Smooth muscle cell of the pulmonary artery (primary cell): ENCODE data around the gene KRTAP2-1. TPM values are rescaled to one million over a fixed set of nuclear protein-coding genes. Genes with fewer than 3 reads are reported as not detected.

Source experiments
- total RNA-seq: library from RNA; depleted of rRNA; stranded (reverse); fragments of >200 nt; gene quantifications from 2 replicates; pipeline ENCODE4 v1.2.3, GENCODE V29; 2014

Gene KRTAP2-1, protein sequence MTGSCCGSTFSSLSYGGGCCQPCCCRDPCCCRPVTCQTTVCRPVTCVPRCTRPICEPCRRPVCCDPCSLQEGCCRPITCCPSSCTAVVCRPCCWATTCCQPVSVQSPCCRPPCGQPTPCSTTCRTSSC
- not detected in 2 replicates for total RNA-seq

DNA sequence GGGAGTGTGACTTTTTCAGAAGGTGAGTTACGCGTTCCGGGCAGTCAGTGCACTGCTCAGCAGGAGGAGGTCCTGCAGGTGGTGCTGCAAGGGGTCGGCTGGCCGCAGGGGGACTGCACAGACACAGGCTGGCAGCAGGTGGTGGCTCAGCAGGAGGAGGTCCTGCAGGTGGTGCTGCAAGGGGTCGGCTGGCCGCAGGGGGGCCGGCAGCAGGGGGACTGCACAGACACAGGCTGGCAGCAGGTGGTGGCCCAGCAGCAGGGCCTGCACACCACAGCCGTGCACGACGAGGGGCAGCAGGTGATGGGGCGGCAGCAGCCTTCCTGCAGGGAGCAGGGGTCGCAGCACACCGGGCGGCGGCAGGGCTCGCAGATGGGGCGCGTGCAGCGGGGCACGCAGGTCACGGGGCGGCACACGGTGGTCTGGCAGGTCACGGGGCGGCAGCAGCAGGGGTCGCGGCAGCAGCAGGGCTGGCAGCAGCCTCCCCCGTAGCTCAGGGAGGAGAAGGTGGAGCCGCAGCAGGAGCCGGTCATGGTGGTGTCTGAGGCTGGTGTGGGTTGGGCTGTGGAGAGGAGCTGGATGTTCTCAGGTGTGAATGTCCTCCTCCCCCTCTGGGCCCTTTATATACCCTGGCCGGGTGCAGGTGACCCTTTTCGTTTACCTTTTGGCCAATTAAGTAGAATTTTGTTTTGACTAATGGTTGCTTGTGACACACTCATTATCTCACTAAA, at the start of gene KRTAP2-1:
TSS of gene KRTAP2-1 (minus strand) at position 582 of the 731 bp plus-strand sequence. CDS start at position 533, 49 bp downstream.

DNA sequence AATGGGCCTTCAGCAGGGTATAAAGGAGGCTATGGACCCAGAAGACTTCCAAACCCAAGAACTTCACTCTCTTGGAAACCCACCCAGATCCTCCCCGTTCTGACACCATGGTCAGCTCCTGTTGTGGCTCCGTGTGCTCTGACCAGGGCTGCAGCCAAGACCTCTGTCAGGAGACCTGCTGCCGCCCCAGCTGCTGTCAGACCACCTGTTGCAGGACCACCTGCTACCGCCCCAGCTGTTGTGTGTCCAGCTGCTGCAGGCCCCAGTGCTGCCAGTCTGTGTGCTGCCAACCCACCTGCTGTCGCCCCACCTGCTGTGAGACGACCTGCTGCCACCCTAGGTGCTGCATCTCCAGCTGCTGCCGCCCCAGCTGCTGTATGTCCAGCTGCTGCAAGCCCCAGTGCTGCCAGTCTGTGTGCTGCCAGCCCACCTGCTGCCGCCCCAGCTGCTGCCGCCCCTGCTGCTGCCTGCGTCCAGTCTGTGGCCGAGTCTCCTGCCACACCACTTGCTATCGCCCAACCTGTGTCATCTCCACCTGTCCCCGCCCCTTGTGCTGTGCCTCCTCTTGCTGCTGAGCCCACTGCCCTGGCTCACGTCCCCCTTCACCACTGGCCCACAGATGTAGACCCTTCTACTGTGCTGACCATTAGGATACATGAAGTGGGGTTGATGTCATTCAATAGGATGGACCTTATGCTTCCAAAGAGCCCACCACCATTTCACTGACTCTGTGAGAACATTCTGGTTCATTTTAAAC, 37.2 kb upstream of the KRTAP2-1 start, which contains the start of gene KRTAP4-7:
TSS of gene KRTAP4-7 (plus strand) at position 51 of the 757 bp plus-strand sequence. CDS start at position 108, 57 bp downstream.

DNA sequence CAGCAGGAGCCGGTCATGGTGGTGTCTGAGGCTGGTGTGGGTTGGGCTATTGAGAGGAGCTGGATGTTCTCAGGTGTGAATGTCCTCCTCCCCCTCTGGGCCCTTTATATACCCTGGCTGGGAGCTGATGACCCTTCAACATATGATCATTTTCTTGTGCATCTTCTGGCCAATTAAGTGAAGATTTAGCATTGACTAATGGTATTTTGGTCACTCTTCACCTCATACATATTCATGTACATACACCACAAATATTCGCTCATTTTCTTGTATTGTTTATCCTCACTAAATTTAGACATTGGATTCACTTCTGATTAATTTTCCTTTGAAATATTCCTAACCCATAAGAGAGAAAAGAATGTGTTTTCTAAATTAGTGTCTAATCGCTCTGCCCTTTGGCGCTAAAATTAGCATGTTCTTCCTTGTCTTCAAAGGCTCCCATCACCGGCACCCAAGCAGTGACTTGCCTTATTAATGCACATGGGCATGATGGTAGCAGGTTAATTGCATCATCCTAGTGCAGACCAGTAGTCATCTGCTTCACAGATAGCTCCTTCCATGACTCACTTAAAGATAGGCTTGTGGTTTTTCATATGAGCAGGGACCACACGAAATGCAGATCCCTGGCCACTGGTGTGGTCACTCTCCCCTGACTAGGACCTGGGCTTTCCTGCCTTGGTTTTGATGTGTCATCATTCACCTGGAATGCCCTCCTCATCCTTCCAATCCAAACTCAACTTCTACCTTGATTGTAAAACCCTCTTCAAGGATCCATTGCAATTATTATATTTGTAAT, 18.9 kb upstream of the KRTAP2-1 start, which contains the start of gene KRTAP2-4:
TSS of gene KRTAP2-4 (minus strand) at position 51 of the 796 bp plus-strand sequence. CDS start at position 17, 34 bp downstream.

DNA sequence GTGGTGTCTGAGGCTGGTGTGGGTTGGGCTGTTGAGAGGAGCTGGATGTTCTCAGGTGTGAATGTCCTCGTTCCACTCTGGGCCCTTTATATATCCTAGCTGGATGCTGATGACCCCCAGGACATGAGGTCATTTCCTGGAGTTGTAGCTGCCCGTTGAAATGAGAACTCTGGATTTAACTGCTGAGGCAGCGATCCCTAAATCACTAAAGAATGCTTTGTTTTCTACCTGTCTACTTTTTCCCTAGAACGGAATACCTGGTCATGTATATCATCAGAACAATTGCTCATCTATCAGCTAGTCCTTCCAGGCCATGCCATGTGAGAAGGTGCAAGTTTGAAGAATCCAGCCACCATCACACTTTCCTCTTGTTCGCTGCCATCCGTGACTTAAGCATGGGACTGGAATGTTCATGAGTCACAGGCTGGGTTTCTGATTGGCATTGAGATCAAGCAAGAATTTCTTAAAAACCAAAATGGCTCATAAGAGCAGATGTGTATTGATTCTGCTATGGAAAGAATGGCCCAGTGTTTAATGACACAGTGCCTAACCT, 13.0 kb upstream of the KRTAP2-1 start, which contains the start of gene KRTAP2-3:
TSS of gene KRTAP2-3 (minus strand) at position 63 of the 553 bp plus-strand sequence. CDS start 64 bp downstream, outside the sequence.

DNA sequence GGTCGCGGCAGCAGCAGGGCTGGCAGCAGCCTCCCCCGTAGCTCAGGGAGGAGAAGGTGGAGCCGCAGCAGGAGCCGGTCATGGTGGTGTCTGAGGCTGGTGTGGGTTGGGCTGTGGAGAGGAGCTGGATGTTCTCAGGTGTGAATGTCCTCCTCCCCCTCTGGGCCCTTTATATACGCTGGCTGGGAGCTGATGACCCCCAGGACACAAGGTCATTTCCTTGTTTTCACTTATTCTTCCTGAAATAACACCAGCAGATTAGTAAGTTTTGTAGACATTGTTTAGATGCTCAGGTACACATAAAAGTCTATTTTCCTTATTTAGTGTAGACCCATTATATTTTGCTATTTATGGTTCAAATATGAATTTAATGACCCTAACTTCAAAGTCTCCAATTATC, 8.0 kb upstream of the KRTAP2-1 start, which contains the start of gene KRTAP2-2:
TSS of gene KRTAP2-2 (minus strand) at position 101 of the 400 bp plus-strand sequence. CDS start at position 82, 19 bp downstream.

DNA sequence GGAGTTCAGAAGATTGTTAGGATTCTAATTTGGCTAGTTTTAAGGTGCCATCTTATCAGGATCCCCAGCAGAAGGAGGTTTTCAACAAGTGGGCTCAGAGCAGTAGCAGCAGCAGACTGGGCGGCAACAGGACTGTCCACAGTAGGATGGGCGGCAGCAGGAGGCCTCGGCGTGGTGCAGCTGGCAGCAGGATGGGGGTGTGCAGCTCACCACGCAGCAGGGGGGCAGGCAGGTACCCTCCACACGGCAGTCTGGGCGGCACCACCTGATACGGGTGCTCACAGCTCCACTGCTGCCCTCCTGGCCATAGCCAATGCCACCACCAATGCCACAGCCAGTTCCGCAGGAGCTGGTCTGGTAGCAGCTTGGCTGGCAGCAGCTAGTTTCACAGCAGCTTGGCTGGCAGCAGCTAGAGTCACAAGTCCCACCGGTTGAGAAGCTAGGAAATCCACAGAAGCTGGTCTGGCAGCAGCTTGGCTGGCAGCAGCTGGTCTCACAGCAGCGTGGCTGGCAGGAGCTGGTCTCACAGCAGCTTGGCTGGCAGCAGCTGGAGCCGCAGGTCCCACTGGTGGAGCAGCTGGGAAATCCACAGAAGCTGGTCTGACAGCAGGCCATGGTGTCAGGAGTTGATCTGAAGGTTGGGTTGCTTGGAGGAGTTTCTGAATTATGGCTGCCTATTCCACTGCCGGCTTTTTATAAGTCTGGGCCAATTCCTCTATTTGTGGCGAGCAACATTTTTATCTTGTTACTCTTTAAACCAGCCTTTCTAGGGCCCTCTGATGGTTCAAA, 6.1 kb downstream of the KRTAP2-1 start, which contains the start of gene KRTAP1-1:
TSS of gene KRTAP1-1 (minus strand) at position 668 of the 789 bp plus-strand sequence. CDS start at position 615, 53 bp downstream.

DNA sequence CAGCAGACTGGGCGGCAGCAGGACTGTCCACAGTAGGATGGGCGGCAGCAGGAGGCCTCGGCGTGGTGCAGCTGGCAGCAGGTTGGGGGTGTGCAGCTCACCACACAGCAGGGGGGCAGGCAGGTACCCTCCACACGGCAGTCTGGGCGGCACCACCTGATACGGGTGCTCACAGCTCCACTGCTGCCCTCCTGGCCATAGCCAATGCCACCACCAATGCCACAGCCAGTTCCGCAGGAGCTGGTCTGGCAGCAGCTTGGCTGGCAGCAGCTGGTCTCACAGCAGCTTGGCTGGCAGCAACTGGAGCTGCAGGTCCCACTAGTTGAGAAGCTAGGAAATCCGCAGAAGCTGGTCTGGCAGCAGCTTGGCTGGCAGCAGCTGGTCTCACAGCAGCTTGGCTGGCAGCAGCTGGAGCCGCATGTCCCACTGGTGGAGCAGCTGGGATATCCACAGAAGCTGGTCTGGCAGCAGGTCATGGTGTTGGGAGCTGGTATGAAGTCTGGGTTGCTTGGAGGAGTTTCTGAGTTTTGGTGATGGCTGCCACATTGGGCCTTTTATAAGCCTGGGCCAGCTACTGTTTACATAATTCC, 12.7 kb downstream of the KRTAP2-1 start, which contains the start of gene KRTAP1-3:
TSS of gene KRTAP1-3 (minus strand) at position 529 of the 590 bp plus-strand sequence. CDS start at position 476, 53 bp downstream.

DNA sequence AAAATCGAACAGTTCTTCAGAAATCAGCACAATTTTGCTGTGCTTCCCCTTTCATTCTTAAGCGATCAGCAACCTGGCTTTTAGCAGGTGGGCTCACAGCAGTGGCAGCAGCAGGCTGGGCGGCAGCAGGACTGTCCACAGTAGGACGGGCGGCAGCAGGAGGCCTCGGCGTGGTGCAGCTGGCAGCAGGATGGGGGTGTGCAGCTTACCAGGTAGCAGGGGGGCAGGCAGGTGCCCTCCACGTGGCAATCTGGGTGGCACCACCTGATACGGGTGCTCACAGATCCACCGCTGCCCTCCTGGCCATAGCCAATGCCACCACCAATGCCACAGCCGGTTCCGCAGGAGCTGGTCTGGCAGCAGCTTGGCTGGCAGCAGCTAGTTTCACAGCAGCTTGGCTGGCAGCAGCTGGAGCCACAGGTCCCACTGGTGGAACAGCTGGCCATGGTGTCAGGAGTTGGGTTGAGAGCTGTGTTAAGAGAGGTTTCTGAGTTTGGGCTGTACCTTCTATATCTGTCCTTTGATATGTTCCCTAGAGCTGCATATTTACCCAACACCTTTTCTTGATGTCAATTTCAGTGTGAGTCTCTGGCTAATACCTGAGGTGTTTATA, 17.4 kb downstream of the KRTAP2-1 start, which contains the start of gene KRTAP1-4:
TSS of gene KRTAP1-4 (minus strand) at position 563 of the 613 bp plus-strand sequence. CDS start at position 446, 117 bp downstream.

DNA sequence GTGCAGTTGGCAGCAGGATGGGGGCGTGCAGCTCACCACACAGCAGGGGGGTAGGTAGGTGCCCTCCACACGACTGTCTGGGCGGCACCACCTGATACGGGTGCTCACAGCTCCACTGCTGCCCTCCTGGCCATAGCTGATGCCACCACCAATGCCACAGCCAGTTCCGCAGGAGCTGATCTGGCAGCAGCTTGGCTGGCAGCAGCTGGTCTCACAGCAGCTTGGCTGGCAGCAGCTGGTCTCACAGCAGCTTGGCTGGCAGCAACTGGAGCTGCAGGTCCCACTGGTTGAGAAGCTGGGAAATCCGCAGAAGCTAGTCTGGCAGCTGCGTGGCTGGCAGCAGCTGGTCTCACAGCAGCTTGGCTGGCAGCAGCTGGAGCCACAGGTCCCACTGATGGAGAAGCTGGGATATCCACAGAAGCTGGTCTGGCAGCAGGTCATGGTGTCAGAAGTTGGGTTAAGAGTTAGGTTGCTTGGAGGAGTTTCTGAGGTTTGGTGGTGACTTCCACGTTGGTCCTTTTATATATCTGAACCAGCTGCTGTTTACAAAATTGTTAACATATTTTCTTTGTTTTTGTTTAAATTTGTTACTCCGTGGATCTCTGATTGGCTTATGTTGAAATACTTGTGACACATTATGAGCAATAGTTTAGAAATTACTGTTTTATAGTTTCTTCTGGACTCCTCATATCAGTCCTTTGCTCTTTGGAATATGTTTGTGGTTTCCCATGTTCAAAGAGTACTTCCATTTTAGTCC, 20.2 kb downstream of the KRTAP2-1 start, which contains the start of gene KRTAP1-5:
TSS of gene KRTAP1-5 (minus strand) at position 494 of the 757 bp plus-strand sequence. CDS start at position 441, 53 bp downstream.

DNA sequence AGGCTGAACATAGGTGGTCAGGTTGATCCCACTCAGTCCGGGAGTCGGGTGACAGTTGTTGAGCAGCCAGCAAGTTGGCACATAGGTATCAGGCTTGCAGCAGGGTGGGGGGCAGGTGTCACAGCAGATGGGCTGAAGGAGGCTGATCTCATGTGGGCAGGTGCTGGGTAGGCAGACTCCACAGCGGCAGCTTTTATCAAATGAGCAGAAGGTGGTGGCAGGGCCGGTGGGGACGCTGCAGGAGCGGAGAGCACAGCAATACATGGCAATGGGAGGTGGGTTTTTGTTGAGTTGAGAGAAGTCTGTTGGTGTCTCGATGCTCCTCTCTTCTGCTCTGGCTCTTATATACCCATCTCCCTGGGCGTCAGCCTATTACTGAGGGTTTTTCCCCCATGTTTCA, 38.3 kb downstream of the KRTAP2-1 start, which contains the start of gene KRTAP3-1:
TSS of gene KRTAP3-1 (minus strand) at position 318 of the 400 bp plus-strand sequence. CDS start at position 264, 54 bp downstream.

DNA sequence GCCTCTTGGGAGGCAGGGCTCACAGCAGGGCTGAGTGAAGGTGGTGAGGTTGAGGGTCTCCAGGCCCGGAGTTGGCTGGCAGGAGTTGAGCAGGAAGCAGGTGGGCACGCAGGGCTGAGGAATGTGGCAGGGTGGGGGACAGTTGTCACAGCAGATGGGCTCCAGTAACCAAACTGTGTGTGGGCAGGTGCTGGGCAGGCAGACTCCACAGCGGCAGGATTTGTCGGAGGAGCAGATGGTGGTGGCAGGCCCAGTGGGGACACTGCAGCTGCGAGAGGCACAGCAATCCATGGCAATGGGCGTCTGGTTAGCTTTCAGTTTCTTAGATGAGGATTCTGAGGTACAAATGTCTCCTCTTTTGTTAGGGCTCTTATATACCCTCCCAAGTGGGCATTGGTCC, 47.6 kb downstream of the KRTAP2-1 start, which contains the start of gene KRTAP3-2:
TSS of gene KRTAP3-2 (minus strand) at position 344 of the 400 bp plus-strand sequence. CDS start at position 291, 53 bp downstream.

Other genes starting within 250 kb of the KRTAP2-1 start
- not detected in 2 replicates for gene KRT28, start 247.4 kb downstream of the KRTAP2-1 start, total RNA-seq
- gene KRT10, start 224.7 kb downstream of the KRTAP2-1 start, total RNA-seq, result 3.1 and 4.3 TPM in 2 replicates
- gene KRT12, start 180.1 kb downstream of the KRTAP2-1 start, total RNA-seq, result not detected in 2 replicates
- gene KRT20, start 162.1 kb downstream of the KRTAP2-1 start, total RNA-seq, result not detected in 2 replicates
- gene KRT23, start 109.7 kb downstream of the KRTAP2-1 start, total RNA-seq, result not detected in 2 replicates
- gene KRT39, start 80.4 kb downstream of the KRTAP2-1 start, total RNA-seq, result not detected in 2 replicates
- not detected in 2 replicates for gene KRT40, start 63.0 kb downstream of the KRTAP2-1 start, total RNA-seq
- gene KRTAP3-3, start 53.2 kb downstream of the KRTAP2-1 start, total RNA-seq, result not detected in 2 replicates
- gene KRTAP3-2, start 47.4 kb downstream of the KRTAP2-1 start, total RNA-seq, result not detected in 2 replicates
- gene KRTAP3-1, start 38.2 kb downstream of the KRTAP2-1 start, total RNA-seq, result not detected in 2 replicates
- gene KRTAP1-5, start 20.1 kb downstream of the KRTAP2-1 start, total RNA-seq, result 0.72 and 1.6 TPM in 2 replicates
- gene KRTAP1-4, start 17.1 kb downstream of the KRTAP2-1 start, total RNA-seq, result not detected in 2 replicates
- not detected in 2 replicates for gene KRTAP1-3, start 12.4 kb downstream of the KRTAP2-1 start, total RNA-seq
- gene KRTAP1-1, start 5.9 kb downstream of the KRTAP2-1 start, total RNA-seq, result not detected in 2 replicates
- not detected in 2 replicates for gene KRTAP2-2, start 7.9 kb upstream of the KRTAP2-1 start, total RNA-seq
- 0.56 TPM in 1 of 2 replicates, not detected in the other for gene KRTAP2-3, start 12.8 kb upstream of the KRTAP2-1 start, total RNA-seq
- not detected in 2 replicates for gene KRTAP2-4, start 18.6 kb upstream of the KRTAP2-1 start, total RNA-seq
- not detected in 2 replicates for gene KRTAP4-7, start 36.8 kb upstream of the KRTAP2-1 start, total RNA-seq
- gene KRTAP4-8, start 50.8 kb upstream of the KRTAP2-1 start, total RNA-seq, result not detected in 2 replicates
- gene KRTAP4-16, start 54.9 kb upstream of the KRTAP2-1 start, total RNA-seq, result not detected in 2 replicates
- gene KRTAP4-9, start 58.1 kb upstream of the KRTAP2-1 start, total RNA-seq, result not detected in 2 replicates
- not detected in 2 replicates for gene KRTAP4-11, start 71.1 kb upstream of the KRTAP2-1 start, total RNA-seq
- not detected in 2 replicates for gene KRTAP4-12, start 76.9 kb upstream of the KRTAP2-1 start, total RNA-seq
- gene KRTAP4-6, start 93.2 kb upstream of the KRTAP2-1 start, total RNA-seq, result not detected in 2 replicates
- gene KRTAP4-5, start 102.5 kb upstream of the KRTAP2-1 start, total RNA-seq, result not detected in 2 replicates
- not detected in 2 replicates for gene KRTAP4-4, start 113.4 kb upstream of the KRTAP2-1 start, total RNA-seq
- not detected in 2 replicates for gene KRTAP4-3, start 120.9 kb upstream of the KRTAP2-1 start, total RNA-seq
- not detected in 2 replicates for gene KRTAP4-2, start 130.9 kb upstream of the KRTAP2-1 start, total RNA-seq
- not detected in 2 replicates for gene KRTAP4-1, start 137.6 kb upstream of the KRTAP2-1 start, total RNA-seq
- not detected in 2 replicates for gene KRTAP9-1, start 142.6 kb upstream of the KRTAP2-1 start, total RNA-seq
- gene KRTAP9-2, start 179.3 kb upstream of the KRTAP2-1 start, total RNA-seq, result not detected in 2 replicates
- gene KRTAP9-3, start 185.1 kb upstream of the KRTAP2-1 start, total RNA-seq, result not detected in 2 replicates
- not detected in 2 replicates for gene KRTAP9-8, start 190.7 kb upstream of the KRTAP2-1 start, total RNA-seq
- gene KRTAP9-4, start 202.4 kb upstream of the KRTAP2-1 start, total RNA-seq, result not detected in 2 replicates
- gene KRTAP9-9, start 208.1 kb upstream of the KRTAP2-1 start, total RNA-seq, result not detected in 2 replicates
- gene KRTAP9-6, start 218.1 kb upstream of the KRTAP2-1 start, total RNA-seq, result not detected in 2 replicates
- gene KRTAP9-7, start 228.4 kb upstream of the KRTAP2-1 start, total RNA-seq, result not detected in 2 replicates